HG03045 (cell line): Measurements from ENCODE around the gene PSMA3.

Experiments used
- ATAC-seq: cut with Tn5 transposase; IDR thresholded peaks from one replicate; pipeline ENCODE4 v1.9.1; 2021; ENCODE audit warnings: mild to moderate bottlenecking, moderate library complexity; ENCODE audit not compliant: unreplicated experiment

Gene PSMA3

DNA sequence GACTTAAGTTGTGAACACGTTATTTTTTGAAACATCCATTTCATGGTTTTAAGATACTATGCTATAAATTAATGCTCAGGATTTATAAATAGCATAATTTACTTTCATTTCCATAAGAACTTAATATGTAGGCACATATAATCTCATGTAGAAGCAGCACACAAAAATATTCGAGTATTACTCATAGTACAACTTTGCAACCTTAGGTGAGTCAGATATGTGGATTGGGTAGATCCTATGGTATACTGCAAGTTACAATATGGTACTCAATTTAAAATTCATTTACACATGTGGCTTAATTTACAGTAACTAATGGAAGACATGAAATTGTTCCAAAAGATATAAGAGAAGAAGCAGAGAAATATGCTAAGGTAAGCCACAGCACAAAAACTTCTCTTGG lies 26.0 kb downstream of the PSMA3 start:
- ATAC-seq, result no peak

DNA sequence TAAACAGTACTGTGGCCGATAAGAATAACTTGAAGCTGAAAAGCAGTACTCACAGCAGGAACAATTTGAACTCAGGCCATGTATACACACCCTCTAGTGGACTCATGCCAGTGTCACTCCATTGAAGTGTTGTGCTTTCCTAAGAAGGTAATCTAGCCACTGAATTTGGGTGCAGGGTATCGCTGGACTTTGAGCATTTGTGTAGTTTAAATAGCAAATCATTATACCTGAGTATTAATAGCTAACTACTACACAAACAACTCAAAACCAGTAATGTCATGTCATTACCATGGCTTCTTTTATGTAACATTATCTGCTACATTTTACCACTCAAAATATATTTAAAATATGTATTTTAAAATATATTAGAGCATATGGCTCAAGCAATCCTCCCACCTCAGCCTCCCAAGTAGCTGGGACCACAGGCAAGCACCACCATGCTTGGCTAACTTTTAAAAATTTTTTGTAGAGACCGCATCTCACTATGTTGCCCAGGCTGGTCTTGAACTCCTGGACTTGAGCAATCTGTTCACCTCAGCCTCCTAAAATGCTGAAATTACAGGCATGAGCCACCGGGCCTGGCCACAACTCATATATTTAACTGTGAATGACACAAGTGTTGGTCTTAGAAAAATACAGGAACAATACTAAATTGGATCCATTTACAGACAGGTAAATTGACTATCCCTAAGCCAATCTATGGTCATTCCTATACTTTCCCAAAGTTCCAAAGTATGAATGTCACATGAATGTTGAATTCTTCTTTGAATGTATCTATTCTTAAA lies 28.1 kb downstream of the PSMA3 start:
- no peak for ATAC-seq

DNA sequence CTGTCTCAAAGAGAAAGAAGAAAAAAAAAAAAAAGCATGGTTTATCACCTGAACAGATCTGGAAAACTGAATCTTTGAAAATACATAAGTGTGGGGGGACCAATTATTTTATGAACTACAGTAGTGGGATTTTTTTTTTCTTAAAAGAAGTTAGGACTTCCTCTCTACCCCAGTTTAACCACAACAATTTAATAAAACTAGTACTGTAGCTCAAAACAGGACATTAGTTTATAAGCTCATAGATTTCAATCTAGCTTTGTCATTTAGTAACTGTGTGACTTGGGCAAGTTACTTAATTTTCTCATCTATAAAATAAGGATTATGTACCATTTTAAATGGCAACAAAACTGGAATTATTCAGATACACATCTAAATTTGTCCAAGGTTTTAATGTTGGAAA lies 30.2 kb downstream of the PSMA3 start:
- no peak for ATAC-seq

- ATAC-seq, result no peak
These were observed 31.0 kb downstream of the PSMA3 start for GRCh38 chr14:58275527-58276190.

DNA sequence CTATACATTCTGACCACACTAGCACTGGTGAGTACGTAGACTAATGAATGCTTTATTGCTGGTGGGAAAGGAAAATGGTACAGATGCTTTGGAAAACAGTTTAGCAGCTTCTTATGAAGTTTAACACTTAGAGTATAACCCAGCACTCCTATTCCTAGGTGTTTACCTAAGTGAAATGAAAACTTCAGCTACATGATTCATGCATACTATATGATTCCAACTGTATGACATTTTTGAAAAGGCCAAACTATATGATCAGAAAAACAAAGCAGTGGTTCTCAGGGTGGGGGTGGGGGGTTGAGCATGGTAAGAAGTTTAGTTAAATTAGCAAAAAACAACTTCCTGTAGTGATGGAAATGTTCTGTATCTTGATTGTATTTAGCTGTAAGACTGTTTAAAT lies 31.6 kb downstream of the PSMA3 start:
- no peak for ATAC-seq

DNA sequence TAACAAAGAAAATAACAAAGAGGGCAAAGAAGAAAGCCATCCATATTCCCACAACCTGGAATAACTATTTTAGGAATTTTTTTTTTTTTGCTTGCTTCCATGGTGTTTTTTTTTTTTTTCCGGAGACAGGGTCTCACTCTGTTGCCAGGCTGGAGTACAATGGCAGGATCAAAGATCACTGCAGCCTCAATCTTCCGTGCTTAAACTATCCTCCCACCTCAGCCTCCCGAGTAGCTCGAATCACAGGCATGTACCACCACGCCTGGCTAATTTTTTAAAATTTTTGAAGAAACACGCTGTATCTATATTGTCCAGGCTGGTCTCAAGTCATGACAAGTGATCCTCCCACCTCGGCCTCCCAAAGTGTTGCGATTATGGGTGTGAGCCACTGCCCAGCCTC lies 33.5 kb downstream of the PSMA3 start:
- ATAC-seq, result no peak

GRCh38 chr14:58280954-58281787 lies 36.5 kb downstream of the PSMA3 start:
- no peak for ATAC-seq

DNA sequence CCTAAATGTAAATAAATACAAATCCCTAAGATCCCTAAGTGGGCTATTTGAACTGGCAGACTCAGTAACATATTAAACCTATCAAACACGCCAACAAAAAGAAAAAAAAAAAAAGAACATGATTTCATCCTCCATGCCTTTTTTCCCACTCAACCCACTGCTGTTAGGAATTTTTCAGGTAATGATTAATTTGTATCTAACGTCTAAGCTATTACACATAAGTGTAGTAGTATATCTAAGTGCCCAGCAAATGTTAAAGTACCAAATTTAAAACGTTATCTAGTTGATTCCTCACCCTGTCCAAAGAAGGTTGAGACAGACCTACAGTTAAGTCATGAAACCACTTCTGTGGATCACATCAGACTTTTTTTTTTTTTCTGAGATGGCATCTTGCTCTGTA lies 37.3 kb downstream of the PSMA3 start:
- no peak for ATAC-seq

DNA sequence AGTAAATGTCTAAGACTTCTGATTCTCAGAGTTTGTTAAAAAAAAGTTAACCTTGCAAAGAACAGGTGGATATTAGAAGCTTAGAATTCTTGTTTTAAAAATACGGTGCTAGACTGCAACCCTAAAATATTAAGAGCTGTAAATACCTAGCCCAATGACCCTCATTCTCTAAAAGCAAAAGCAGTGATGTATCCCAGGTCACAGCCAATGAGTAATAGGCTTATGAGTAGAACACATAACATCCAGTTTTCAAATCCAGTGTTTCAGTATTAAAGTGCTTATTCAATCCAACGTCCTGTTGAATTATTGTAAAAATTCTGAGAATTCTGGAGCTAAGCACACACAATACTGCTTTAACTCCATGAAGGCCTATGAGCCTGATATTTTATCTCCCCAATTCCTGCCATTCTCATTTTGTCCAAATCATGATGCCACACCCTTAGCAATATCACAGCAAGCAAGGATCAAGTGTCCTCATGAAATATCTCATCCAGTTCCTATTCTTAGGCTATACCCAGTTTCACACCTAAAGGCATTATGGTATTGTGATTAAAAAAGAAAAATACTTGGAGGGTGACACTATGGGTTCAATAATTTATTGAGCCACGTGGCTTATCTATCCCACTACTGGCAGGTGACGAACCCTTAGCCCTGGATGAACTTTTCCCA lies 38.4 kb downstream of the PSMA3 start:
- ATAC-seq, result no peak

DNA sequence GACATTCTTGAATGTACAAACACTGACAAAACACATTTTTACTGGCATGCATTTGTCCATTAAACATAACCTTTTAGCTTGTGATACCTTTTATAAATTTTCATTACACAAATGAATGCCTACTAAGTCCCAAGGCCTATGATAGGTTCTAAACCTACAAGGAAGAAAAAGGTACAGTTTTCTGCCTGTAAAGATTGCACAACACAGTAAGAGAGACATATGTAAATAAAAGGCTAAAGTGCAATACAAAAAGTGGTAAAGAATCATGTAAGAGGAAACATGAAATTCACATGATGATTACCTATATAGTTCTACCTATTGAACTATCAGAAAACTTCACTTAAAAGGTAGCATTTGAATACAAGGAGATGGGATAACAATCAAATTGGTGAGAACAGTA lies 39.1 kb downstream of the PSMA3 start:
- ATAC-seq, result no peak

DNA sequence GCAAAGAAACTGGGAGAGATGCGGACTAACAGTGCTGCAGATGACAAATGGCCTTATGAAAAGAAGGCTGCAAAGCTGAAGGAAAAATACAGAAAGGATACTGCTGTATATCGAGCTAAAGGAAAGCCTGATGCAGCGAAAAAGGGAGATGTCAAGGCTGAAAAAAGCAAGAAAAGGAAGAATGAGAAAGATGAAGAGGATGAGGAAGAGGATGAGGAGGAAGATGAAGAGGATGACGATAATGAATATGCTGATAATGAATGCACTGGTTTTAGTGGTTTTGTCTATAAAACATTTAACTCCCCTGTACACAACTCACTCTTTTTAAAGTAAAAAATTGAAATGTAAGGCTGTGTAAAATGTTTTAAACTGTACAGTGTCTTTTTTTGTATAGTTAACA lies 40.5 kb downstream of the PSMA3 start:
- no peak for ATAC-seq

DNA sequence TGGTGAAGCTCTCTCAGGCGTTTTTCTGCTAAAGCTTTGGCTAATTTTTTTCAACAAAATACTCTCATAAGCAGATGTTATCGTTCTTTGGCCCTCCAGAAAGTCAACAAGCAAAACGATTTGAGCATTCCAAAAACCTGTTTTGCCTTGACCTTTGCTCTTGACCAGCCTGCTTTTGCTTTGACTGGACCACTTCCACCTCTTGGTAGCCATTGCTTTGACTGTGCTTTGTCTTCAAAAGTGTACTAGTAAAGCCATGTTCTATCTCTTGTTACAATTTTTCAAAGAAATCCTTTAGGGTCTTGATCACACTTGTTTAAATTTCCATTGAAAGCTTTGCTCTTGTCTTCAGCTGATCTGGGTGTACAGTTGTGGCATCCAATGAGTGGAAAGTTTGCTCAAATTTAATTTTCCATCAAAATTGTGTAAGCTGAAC lies 43.0 kb downstream of the PSMA3 start:
- no peak for ATAC-seq

- no peak for ATAC-seq
These were observed 43.6 kb downstream of the PSMA3 start for GRCh38 chr14:58288106-58288792.

DNA sequence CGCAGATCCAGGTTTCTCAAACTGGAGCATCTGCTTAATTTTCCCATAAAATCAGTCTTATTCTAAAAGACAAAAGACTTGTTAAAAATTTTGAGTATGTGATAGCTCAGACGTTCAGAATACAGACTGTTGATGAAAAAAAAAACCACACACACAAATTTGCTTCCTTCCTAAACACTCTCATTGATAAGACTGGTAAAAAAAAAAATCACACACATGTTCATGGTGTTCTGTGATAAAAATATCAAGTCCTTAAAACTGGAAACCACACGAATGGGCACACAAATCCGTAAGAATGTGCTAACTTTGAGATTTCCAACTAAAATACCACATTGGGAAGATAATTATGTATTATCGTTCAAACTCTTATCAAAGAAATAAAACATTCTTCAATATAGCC lies 47.0 kb downstream of the PSMA3 start:
- ATAC-seq, result no peak

- ATAC-seq, result no peak
These were observed 47.5 kb downstream of the PSMA3 start for GRCh38 chr14:58292187-58292586.

DNA sequence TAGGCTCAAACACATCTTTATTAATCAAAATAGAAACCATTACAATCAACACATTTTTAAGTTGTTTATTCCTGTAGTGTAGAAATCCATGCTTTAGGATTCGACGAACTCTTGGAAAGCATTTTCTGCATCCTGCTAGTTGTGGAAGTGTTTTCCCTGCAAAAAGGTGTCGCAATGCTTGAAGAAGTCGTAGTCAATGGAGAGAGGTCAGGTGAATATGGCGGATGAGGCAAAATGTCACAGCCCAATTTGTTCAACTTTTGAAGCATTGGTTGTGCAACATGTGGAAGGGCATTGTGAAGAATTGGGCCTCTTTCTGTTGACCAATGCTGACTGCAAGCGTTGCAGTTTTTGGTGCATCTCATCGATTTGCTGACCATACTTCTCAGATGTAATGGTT lies 49.6 kb downstream of the PSMA3 start:
- ATAC-seq, result no peak

- ATAC-seq, result no peak
These were observed 52.1 kb downstream of the PSMA3 start for GRCh38 chr14:58296726-58297125.

GRCh38 chr14:58297412-58297761 lies 52.7 kb downstream of the PSMA3 start:
- peak; percentile 0 for ATAC-seq

DNA sequence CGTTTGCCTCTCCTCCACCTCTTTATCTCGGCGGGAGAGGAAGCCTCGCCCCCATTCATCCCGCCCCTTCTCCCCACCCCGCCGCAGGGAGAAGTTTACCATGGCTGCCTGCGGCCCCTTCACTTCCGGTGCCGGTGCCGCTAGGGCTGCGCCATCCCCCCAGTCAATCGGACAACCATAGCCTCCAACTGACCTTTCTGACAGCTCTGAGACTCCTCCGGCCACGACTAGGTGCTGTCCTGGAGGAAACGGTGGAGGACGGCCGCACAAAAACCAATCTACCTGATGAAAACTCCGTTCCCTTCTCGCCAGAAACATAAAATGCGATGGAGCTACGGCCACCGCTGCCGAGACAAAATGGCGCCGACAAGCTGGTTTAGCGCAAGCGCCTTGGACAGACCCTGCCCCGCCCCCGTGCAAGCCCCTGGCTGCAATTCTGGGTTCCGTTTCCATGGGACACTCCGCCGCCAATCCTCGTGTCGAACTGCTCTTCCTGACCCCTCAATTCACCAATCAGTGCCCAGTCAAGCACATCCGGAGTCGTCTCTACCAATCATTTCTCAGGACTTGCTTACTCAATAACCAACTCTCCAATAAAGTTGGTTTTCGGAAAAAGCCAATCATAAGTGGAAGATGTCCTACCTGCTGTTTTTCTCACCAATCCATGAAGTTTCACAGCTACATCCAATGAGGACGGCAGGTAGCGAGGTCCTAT lies 53.3 kb downstream of the PSMA3 start:
- peak; percentile 88 for ATAC-seq
